ENCODE results near the gene RAI1.

RAI1 gene

DNA sequence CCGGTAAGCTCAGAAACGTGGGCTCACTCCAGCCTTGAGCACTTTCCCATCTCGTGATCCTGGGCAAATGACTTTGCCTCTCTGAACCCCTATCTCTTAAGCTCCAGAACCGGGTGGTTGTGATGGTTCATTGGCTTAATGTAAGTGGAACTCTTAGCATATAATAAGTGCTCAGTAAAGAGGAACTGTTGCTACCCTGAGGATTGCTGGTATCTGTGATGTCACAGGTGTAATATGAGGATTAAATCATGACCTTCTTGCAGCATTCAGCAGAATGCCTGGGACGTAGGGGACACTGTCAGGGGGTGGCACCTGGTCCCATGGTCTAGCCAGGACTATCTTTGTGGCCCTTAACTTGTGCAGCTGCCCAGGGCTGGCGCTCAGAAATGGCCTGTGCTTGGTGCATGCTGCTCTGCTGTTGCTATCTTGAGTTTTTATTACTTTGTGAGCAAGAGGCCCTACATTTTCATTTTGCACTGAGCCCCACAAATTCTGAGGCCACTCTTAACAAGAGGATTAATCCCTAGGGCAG lies 86.7 kb downstream of the RAI1 start:
- DNase-seq (ENCODE audit: low spot score) = no peak

DNA sequence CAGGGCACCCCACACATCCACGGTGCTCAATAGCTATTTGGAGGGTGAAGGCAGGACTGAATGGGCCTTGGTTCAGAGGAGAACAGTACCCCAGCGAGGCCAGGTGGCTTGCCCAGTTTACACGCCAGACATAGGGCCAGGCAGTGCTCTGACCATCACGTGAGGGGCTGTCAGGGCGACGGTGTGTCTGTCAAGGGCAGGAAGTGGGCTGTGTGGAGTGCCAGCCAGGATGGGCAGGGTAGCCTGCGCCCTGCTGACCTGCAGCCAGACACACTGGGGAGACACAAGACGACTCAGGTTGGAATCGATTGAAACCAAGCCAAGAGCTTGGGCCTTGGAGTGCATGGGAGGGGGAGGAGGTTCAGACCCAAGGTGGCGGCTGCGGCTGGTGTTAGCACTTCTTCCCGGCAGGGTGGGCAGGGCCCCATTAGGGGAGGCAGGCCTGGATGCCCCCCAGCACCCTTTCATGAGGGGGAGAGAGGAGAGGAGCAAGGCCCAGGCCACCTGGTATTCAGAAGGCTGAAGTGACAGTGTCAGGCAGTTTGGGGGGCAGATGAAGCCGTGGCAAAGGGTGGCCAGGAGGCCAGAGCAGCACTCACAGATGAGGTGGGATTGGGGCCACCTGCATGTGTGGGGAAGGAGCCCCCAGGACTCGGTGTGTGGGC lies 87.3 kb downstream of the RAI1 start:
- no peak for DNase-seq (ENCODE audit: low spot score)

GRCh38 chr17:17769869-17770631 lies 88.8 kb downstream of the RAI1 start:
- DNase-seq (ENCODE audit: low spot score) = no peak

DNA sequence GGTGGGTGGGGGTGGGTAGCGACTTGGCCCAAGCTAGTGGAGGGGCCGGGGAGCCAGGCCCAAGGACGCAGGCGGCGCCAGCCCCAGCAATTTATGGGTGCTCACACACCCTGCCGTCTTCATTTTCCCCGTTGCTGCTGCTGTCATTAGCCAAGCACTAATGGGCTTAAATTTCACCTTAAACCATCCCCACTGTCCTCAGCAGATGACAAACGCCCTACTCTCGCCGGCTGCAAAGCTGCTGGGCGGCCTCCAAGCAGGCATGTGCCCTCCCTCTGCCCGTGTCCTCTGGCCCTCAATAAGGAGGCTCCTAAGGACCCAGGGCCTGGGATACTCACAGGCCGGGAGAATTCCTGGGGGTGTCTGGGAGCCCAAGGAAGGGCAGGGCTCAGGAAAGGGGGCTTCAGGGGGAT lies 89.4 kb downstream of the RAI1 start:
- no peak for DNase-seq (ENCODE audit: low spot score)

DNA sequence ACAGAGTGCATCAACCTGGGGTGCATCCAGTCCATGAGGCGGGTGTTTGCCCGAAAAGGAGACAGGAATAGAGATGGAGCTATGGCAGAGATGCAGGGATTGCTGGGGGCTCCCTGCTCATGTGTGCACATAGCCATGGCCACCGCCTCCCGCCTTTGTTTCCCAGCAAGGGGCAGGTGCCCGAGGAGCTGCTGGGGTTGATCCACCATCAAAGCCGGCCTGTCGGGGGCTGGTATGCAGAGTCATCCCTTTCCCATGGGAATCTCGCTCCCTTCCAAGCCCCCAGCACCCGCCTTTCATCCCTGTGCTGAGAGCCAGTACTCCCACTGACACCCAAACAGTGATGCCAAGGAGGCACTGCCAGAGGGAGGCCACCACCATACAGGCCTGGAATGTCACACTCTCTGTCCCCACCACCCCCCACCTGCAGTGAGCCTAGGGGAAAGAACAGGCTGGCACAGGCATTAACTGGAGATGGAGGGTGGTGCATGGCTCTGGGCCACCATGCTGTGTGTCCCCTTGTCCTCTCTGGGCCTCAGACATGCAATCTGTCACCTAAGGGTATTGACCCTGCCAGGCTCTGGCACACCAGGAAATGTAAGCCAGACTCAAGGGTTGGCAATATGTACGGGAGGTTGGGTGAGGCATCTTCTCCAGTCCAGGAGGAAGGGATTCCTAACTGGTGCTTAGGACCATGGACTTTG lies 90.4 kb downstream of the RAI1 start:
- no peak for DNase-seq (ENCODE audit: low spot score)

- DNase-seq (ENCODE audit: low spot score) = no peak
Observed at GRCh38 chr17:17772231-17772630, 91.0 kb downstream of the RAI1 start.

DNA sequence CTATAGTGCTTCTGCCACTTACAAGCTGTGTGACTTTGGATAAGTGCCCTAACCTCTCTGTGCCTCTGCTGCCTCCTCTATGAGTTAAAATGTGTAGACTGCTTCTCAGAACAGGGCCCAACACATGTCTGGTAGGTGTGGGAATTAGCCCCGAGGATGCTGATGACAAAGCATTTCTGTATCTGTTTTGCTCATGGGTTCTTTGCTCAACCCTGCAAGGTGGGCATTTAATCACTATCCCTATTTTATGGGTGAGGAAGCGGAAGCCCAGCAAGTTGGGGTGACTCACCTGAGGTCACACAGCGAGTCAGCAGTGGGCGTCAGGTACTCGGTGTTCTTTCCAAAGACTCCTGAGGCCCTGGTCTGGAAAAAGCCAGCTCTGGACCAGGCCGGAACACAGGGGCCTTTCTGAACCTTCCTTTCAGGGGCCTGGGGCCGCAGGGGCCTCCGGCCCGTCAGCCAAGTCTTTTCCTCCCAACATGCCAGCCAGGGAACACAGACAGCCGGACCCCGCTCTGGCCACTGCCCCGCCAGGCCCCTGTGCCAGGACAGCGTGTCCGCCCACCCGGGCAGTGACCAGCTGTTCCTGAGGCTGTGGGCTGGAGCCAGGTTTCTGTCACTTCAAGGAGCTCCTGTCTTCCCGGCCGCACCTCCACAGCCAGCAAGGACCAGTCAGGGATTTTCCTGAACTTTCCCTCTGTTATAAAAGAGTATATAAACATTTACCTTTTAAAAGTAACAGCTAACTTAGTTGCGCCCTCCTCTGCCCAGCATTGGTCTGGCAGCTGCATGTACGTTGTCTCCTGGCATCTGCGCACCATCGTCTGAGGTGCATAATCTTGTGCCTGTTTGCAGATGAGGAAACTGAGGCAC lies 93.0 kb downstream of the RAI1 start:
- DNase-seq (ENCODE audit: low spot score) = peak; percentile 31

DNA sequence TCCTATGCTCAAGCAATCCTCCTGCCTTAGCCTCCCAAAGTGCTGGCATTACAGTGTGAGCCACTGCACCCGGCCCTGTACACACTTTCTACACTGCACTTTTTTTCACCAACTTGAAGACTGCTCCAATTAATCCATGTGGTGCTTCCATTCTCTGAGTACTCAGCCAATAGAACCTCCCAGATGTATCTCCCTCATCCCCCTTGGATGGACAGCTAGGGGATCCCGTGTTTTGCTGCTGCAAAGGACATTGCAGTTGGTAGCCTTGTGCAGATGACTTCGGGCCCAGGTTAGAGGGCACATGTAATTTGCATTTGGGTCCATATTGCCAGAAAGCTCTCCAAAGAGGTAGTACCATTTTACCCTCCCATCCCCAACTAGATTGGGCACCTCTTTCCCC lies 95.6 kb downstream of the RAI1 start:
- DNase-seq (ENCODE audit: low spot score) = no peak

DNA sequence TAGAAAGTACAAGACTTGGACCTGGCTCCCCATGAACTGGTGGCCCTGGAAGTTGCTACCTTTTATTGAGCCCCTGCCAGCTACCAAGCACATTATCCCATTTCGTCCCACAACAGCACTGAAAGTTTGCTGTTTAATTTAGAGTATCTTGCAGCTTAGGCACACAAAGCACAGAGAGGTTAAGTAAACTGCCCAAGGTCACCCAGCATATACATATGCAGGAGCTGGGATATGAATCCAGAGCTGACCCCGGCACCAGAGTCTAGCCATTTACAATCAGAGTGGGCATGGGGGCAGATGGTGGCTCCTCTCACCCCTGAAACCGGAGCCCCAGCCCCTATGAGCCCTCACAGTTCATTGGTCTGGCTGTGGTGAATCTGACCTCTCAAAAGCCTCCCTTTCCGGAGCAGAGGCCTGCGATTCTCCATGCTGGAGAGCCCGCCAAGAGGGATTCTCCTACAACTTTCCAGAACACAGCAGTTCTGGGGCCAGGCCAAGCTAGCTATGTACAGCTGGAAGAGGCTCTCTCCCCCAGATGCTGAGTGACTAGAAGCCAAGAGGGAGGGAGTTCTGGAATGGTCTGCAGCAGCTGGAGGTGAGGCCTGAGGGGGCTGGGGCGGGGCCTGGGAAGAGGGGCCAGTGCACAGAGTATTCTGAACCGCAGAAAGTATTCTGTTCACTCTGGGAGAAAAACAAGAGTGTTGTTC lies 97.2 kb downstream of the RAI1 start:
- DNase-seq (ENCODE audit: low spot score) = no peak

- no peak for DNase-seq (ENCODE audit: low spot score)
Observed at GRCh38 chr17:17779015-17779611, 97.9 kb downstream of the RAI1 start.

DNA sequence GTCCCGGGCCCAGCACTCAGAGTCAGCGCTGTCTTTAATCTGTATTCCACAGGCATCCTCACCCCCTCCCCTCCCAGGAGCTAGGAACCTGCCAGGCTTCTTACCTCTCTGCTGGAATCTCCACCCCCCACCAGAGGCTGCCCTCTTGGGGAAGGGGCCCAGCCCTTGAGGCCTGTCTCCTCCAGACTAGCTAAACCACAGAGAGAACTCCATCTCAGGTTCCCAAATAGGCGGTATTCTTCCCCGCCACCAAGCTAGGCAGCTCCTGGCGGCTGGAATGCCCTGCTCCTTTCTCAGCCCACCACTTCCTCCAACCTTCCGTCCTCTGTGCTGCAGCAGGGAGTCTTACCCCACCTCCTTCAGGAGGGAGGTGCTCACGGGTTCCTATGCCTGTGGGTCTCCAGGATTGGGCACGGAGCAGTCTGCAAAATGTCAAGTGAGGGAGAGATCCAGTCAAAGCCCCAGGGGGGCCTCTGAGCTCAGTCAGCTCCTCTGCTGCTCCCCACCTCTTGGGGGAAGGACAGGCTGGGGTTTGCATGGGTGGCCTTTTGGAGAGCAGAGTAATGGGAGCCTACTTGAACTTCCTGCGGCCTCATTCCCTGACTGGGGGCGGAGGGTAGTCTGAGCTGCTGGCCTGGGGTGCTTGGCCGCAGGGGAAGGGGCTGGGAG lies 99.8 kb downstream of the RAI1 start:
- DNase-seq (ENCODE audit: low spot score) = peak; percentile 55

DNA sequence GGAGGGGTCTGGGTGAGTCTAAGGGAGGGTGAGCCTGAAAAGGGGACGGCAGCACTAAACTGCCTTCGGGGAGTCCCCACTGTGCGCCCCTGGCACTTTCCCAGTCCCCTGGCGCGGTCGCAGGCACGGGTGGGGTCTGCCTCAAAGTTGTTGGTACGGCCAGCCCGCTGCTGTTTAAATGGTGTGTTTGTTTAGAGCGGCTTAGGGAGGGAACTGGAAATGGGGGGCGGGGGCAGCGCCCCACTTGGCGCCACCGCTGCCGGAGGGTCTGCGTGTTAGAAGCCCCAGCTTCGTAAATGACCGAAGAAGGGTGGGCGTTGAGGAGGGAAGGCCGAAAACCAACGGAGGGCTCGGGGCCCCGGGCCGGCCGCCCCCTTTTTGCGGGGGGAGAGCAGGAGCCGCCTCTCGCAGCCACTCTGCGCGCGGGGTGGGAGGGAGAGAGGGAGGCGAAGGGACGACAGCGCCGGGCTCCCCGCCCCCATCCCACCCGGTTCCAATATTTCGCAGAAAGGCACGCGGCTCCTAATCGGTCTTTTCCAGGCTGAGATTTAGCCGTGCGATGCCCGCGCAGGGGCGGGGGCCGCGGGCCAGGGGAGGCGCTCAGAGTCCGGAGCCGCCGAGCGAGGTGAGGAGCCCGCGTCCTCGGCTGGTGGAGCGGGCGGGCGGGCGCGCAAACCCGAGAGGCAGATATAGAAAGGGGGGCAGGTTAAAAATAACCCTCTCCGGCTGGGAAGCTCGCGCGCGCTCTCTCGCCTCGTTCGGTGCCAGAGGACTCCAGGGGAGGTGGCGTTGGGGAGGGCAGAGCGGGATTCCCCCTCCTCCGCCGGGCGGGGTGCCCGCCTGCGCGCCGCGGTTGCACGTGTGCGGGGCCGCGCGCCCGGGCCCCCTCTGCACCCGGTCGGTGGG lies 100.6 kb downstream of the RAI1 start:
- peak; percentile 68 for DNase-seq (ENCODE audit: low spot score)

- DNase-seq (ENCODE audit: low spot score) = peak; percentile 57
Observed at GRCh38 chr17:17782523-17783115, 101.4 kb downstream of the RAI1 start.

GRCh38 chr17:17783116-17783824 lies 102.0 kb downstream of the RAI1 start:
- peak; percentile 73 for DNase-seq (ENCODE audit: low spot score)

DNA sequence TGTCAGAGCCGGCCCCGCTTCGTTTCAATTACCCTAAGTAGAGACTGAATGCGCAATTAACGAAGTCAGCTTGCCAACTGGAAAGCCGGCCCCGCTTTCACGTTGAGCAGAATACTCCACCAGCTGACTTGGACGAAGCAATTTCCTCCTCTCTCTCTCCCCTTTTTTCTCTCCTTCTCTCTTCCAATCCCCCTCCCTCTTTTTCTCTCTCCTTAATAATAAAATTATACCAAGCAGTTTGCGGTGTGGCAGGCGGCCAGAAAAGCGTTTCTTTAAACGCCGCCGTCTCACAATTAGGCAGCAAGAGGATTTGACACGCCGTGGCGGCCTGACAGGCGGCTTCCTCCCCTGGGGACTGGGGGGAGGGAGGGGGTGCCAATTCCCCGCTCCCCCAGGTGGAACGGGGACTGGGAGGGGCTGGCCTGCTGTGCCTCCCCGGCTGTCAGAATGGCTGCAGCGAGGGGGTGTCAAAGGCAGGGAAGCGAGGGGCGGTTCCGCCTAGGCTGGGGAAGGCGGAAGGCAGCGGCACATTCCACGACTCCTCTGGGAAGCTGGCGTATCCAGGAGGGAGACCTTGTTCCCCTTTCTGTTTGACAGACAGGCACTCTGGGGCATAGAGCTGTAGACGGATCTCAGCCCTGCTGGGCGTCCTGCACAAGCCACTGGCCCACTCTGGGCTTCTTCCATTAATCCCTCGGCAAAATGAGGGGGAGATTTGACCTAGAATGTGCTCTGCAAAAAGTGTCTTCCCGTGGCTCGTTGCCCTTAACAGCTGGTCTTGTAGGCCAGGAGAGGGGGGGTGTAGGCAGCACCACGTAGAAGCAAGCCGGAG lies 102.8 kb downstream of the RAI1 start:
- peak; percentile 36 for DNase-seq (ENCODE audit: low spot score)

GRCh38 chr17:17784657-17785267 lies 103.5 kb downstream of the RAI1 start:
- DNase-seq (ENCODE audit: low spot score) = no peak

DNA sequence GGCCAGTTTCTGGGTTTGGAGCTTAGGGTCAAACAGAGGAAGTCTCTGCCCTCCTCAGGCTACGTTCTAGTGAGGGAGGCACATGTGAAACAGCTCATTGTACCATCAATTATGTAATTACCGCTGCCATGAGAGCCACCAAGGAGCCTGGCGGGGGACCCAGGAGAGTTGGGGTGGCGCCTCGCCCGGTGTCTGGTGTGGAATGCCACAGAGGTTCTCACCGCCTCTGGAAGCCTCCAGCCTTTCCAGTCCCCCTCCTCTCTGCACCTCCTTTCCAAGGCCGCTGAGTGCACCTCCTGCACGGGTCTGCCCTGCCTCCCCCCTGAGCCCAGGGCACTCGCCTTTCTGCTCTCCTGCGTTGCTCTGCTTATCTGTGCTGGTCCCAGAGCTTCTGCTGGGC lies 104.1 kb downstream of the RAI1 start:
- no peak for DNase-seq (ENCODE audit: low spot score)

Measured in SW480 (cell line).